Measurements from ENCODE around the gene EDRF1.

The EDRF1 gene

GRCh38 chr10:125738206-125738605, 18.7 kb downstream of the EDRF1 start:
- no peak overlapping the region for H3K27ac ChIP-seq (ENCODE audit: extremely low read depth, low read depth, low read length)
- ChIA-PET CTCF (no interaction called here), POLR2A (no interaction called here)
- H3K4me1 ChIP-seq (ENCODE audit: control insufficient read depth, insufficient read depth, low read length): no peaks in the 10 kb centered on the region
- peaks cover 88 to 97% of the 10 kb centered on the region in 2 experiments for H3K36me3 ChIP-seq (ENCODE audit: control insufficient read depth in 2 of 2, insufficient read depth in 1 of 2, low read length in 2 of 2)
- TF ChIP-seq ZNF19 (tag by site-specific recombination; IDR thresholded peaks at IDR 0.05; ENCODE audit: low read depth): no peak
- TF ChIP-seq ZNF549 (tag by site-specific recombination; IDR thresholded peaks at IDR 0.05): no peak
- no peak for TF ChIP-seq ZNF157 (tag by site-specific recombination; IDR thresholded peaks at IDR 0.05)
- no peak overlapping the region for H3K4me3 ChIP-seq (ENCODE audit: low read depth, low read length)
- no peaks in the 10 kb centered on the region for H3K9me3 ChIP-seq (ENCODE audit: control insufficient read depth, insufficient read depth, low read depth, low read length)

DNA sequence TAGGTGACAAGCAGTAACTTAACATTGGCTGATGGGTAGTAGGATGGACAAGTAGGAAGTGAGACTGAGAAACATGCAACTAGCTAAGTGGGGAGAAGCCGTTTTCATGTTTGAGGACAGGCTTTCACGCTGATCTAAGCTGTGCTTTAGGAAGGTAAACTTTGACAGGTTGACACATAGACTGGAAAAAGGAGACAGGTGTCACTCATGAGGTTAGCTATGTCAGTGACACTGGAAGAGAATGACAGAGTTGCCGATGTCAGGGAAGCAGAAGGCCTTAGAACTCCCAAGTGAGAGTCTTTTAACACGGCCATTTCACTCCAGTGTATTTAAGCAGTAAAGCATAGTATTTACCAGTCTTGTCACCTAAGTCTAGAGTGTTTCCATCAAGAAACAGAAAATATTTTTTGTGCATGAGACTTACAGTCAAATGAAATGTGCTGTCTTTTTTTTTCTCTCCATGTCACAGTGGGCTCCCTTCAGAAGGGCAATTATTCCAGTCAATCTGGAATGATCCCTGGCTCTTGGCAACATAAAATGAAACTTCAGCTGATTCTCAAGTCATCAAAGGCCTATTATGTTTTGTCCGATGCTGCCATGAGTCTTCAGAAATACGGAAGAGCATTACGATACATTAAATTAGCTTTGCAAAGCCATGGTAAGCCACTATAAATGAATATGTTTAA, 20.6 kb downstream of the EDRF1 start:
- H3K4me3 ChIP-seq (ENCODE audit: low read depth, low read length): no peak overlapping the region
- H3K36me3 ChIP-seq (ENCODE audit: control insufficient read depth in 2 of 2, insufficient read depth in 1 of 2, low read length in 2 of 2): peaks cover 88 to 98% of the 10 kb centered on the region in 2 experiments
- CTCF ChIA-PET: no interaction called here
- no peak overlapping the region for H3K27ac ChIP-seq (ENCODE audit: extremely low read depth, low read depth, low read length)
- H3K9me3 ChIP-seq (ENCODE audit: control insufficient read depth, insufficient read depth, low read depth, low read length): no peaks in the 10 kb centered on the region
- TF ChIP-seq KLF1 (tag by site-specific recombination; IDR thresholded peaks at IDR 0.05): no peak
- TF ChIP-seq REST (tag by site-specific recombination; IDR thresholded peaks at IDR 0.05): no peak
- no peak for TF ChIP-seq MYNN (tag by site-specific recombination; IDR thresholded peaks at IDR 0.05; ENCODE audit: borderline replicate concordance)
- TF ChIP-seq ZNF19 (tag by site-specific recombination; IDR thresholded peaks at IDR 0.05; ENCODE audit: low read depth): no peak
- TF ChIP-seq, protein P1, sequence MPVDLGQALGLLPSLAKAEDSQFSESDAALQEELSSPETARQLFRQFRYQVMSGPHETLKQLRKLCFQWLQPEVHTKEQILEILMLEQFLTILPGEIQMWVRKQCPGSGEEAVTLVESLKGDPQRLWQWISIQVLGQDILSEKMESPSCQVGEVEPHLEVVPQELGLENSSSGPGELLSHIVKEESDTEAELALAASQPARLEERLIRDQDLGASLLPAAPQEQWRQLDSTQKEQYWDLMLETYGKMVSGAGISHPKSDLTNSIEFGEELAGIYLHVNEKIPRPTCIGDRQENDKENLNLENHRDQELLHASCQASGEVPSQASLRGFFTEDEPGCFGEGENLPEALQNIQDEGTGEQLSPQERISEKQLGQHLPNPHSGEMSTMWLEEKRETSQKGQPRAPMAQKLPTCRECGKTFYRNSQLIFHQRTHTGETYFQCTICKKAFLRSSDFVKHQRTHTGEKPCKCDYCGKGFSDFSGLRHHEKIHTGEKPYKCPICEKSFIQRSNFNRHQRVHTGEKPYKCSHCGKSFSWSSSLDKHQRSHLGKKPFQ (tag by site-specific recombination; IDR thresholded peaks at IDR 0.05): no peak
- TF ChIP-seq ZXDB (tag by site-specific recombination; IDR thresholded peaks at IDR 0.05): no peak
- TF ChIP-seq, protein P2, sequence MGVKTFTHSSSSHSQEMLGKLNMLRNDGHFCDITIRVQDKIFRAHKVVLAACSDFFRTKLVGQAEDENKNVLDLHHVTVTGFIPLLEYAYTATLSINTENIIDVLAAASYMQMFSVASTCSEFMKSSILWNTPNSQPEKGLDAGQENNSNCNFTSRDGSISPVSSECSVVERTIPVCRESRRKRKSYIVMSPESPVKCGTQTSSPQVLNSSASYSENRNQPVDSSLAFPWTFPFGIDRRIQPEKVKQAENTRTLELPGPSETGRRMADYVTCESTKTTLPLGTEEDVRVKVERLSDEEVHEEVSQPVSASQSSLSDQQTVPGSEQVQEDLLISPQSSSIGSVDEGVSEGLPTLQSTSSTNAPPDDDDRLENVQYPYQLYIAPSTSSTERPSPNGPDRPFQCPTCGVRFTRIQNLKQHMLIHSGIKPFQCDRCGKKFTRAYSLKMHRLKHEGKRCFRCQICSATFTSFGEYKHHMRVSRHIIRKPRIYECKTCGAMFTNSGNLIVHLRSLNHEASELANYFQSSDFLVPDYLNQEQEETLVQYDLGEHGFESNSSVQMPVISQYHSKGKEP (tag by site-specific recombination; IDR thresholded peaks at IDR 0.05): no peak
- no peak for TF ChIP-seq ZBTB10 (tag by site-specific recombination; IDR thresholded peaks at IDR 0.05)
- TF ChIP-seq ZNF335 (tag by site-specific recombination; conservative IDR thresholded peaks at IDR 0.05): no peak
- no peak for TF ChIP-seq ZFP3 (tag by site-specific recombination; IDR thresholded peaks at IDR 0.05; ENCODE audit: low read depth)
- POLR2A ChIA-PET: no interaction called here
- H3K4me1 ChIP-seq (ENCODE audit: control insufficient read depth, insufficient read depth, low read length): no peaks in the 10 kb centered on the region

Measured in HEK293 (cell line).